ENCODE results near the gene LAPTM4A.
"Not testable (repeated sequence)": the region's sequence is repeated elsewhere in the genome, so short reads cannot be mapped to it uniquely, and the experiment has no call there.

LAPTM4A gene

DNA sequence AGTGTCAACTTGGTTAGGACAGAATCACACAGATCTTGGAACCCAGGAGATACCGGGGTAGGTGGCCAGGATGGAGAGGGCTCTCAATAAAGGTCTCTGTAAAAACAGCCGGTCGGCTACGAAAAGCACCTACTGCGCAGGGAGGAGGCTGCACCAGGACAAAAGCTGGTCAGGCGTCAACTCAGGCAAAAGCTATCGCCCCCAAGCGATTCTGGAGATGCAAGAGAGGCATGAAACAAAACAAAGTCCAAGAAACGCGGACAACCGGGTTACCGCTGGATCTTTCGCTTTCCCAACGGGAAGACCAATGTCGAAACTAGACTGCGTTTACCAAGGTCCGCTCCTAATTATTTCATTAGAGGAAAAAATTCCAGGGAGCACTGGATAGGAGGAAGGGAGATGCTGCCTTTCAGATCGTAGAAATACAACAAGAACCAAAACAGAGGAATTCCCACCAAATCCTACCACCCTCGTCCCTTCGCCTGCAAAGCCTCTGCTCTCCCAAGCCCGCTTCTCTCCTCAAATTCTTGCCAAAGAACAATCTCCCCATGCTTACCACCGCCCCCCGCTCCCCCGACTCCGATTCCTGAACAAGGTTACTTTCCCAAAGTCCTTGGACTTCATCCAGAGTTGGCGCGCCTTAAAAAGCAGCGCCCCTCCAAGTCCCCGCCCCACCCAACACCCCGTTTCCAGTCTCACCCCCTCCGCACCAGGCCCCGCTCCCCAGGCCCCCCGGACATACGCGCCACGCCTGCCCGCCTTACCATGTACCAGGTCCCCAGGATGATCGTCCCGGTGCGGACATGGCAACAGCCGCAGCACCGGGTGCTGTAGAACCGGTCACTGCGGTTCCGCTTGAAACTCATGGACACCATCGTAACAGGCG, 539 bp downstream of the LAPTM4A start:
- no peak for DNase-seq (ENCODE audit: low read depth)

DNA sequence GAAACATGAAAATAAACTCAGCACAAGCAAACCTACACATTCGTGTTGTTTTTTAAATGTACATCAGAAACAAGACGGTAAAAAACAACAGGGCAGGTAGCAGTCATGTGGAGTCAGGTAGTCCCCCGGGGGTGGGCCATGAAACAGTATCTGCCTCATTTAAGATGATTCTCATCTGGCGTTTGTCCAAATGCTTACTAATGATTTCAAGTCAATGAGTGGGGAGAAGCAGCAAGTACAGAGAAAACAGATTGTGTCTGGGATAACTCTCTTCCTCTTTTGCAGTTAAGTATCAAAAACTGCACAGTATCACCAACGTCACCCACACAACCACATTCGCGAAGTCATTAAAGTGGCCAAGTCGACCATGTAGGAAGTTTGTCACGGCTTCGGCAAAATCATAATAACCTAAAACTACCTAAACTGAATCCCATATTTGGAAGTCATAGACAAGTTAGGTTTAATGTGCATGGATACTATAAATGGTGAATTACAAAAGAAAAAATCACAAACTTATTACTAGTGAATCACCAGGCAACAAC, 1.3 kb downstream of the LAPTM4A start:
- DNase-seq (ENCODE audit: low read depth): no peak

DNA sequence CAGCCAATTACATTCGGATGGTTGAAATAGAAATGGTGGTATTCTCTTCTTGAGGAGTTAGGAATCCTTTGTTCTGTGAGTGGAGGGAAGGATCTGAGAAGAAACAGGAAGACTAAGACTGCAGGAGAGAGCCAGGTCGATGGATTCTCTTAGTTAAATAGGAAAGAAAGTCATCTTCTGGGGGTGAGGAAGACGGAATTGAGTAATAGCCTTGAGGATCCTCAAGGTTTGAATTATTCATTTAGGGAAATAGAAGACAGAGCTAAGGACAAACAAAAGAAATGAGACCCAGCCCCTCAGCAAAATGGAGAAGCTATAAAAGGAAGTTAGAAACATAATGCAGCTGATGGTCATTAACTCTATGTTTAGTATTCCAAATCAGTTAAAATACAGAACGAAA, 1.8 kb downstream of the LAPTM4A start:
- no peak for DNase-seq (ENCODE audit: low read depth)

- DNase-seq (ENCODE audit: low read depth): no peak
These were observed 2.7 kb downstream of the LAPTM4A start for GRCh38 chr2:20048488-20049448.

DNA sequence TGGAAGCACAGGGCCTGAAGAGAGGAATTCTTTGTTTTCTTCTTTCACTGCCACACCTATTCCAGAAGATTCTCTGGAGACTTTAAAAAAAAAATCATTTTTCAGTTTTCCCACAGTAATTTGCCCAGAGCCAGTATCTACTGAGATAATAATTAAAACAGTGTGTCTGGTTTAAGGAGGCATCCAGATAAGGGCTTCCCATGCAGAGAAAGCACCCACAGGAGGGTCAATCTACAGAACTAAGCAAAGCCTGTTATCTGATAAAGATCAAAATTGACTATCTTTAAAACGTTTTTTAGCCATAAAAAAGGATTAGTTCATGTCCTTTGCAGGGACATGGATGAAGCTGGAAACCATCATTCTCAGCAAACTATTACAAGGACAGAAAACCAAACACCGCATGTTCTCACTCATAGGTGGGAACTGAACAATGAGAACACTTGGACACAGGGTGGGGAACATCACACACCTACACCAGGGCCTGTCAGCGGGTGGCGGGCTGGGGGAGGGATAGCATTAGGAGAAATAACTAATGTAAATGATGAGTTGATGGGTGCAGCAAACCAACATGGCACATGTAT, 5.6 kb downstream of the LAPTM4A start:
- DNase-seq (ENCODE audit: low read depth): not testable (repeated sequence)

GRCh38 chr2:20044778-20045177, 6.7 kb downstream of the LAPTM4A start:
- DNase-seq (ENCODE audit: low read depth): no peak

- no peak for DNase-seq (ENCODE audit: low read depth)
These were observed 8.9 kb downstream of the LAPTM4A start for GRCh38 chr2:20042531-20042930.

GRCh38 chr2:20040489-20041172, 10.8 kb downstream of the LAPTM4A start:
- no peak for DNase-seq (ENCODE audit: low read depth)

DNA sequence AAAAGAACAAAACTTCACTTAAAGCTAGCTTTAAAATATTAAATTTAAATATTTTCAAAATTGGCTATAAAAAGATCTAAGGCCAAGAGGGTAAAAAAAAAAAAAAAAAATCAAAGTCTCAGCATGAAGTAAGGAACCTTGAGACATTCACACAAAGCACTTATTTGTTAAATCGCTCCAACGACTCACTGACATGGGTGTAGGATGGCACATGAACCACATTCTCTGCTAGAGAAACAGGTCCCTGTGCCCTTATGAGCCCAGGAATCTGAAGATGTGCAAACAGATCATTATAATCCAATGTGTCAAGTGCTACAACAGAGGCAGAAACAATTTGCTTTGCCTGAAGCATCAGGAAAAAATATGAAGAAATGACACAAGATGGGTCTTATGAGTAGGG, 13.8 kb downstream of the LAPTM4A start:
- no peak for DNase-seq (ENCODE audit: low read depth)

DNA sequence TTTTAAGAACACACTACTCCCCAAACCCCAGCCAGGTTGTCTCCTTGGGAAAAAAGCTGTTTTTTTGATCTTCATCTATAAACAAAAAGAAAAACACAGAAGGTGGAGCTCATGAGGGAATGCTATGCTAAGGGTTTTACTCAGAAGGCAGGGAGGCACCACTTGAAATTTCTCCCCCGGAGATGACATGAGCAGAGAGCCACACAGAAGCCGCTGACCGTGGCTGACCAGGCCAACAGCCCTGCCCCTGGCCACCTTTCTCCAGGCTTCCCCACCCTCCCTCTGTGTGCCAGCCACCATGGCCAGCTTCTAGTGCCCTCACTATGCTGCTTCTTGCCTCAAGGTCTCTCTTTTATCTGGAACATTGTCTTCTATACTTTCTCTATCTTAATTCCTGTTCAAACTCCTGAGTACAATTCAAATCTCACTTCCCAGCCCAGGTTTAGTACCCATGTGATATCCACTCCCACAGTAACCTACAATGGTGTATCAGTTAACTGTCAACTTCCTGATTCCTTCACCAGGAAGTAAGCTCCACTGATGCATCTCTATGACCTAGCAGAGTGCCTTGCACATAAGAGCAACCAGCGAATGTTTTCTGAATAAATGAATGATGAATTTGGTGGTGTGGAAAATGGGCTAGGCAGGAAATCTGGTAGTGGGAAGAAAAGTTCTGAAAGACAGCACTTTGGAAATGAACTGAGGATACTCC, 15.3 kb downstream of the LAPTM4A start:
- DNase-seq (ENCODE audit: low read depth): no peak

GRCh38 chr2:20034821-20035220, 16.6 kb downstream of the LAPTM4A start:
- DNase-seq (ENCODE audit: low read depth): no peak

DNA sequence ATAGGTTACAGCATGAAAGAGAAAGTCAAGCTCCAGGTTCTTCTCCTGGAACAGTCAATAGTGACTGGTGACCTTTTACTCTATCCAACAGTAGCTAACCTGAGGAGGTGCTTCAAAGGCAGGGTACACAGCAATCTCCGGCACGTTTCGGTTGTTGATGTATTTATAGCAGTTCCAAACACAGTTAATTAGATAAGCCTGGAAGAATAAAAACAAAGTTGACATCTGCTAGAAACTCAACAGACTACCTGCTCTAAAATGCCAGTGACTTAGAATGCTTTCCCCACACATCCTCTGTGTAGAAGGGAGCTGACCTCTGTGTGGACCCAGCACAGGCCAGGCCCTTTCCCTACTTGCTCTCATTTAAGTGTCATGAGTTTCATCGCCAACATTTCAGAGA, 17.2 kb downstream of the LAPTM4A start:
- no peak for DNase-seq (ENCODE audit: low read depth)

DNA sequence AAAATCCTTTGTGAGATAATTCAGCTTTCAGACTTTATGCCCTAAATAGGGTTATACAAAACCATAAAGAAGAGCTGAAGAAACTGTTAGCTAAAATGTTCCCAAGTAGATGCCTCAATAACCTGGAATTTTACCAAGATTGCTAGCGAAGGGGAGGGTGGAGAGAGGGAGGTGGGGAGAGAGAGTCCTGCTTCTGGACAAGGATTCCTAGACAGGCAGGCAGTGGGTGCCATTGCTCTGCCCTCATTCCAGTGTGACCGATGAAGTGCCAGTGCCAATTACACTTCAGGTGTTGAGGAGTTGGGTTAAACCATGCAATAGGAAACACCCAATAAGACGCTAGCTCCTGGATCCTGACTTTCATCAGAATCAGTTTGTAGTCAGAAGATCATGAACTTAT, 18.1 kb downstream of the LAPTM4A start:
- DNase-seq (ENCODE audit: low read depth): no peak

GRCh38 chr2:20030224-20030623, 21.2 kb downstream of the LAPTM4A start:
- no peak for DNase-seq (ENCODE audit: low read depth)

DNA sequence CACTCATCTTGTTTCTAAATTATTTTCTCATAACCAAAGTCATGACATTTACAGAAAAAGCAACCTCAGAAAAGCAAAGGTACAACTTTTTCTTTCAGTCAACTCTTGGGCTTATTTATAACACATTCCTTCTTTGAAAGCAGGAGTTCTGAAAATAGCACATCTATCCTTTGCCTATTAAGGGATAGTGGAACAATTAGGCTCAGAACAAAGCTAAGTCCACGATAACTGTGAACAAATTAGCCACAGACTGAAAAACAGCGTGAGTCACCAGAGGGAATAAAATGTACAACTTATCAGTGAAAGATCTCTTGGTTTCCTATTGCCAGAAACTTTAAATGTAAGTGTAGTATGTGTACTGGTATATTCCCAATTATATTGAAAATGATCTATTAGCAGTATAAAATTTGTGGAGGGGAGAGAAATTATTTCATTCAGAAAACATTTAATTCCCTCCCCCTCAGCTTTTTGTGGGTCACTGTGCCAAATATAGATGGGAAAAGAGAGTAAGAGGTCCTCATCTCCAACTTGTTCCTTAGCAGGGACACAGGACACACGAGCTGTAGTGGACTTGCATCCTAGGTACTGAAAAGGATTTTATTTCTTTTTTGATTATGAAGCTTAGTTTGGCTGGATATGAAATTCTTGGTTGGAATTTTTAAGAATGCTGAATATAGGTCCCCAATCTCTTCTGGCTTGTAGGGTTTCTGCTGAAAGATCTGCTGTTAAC, 23.6 kb downstream of the LAPTM4A start:
- DNase-seq (ENCODE audit: low read depth): no peak

DNA sequence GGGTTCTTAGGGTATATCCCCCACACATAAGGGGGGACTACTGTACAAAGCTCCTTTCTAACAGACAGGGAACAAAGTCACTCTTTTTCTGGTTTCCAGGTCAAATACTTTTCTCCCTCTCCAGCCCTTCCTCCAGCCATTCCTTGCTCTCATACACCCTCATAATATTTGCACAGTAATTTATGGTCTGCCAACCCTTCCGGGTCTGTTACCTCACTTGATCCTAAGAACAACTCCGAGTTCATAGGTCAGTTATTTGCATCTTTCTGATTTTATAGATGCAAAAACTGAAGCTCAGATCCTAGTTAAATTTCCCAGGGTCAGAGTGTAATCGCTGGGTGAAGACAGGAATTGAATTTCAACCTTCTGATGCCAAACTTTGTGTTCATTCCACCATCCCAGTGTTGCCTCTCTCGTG, 24.2 kb downstream of the LAPTM4A start:
- DNase-seq (ENCODE audit: low read depth): no peak

GRCh38 chr2:20025065-20025786, 26.2 kb downstream of the LAPTM4A start:
- DNase-seq (ENCODE audit: low read depth): no peak

- no peak for DNase-seq (ENCODE audit: low read depth)
These were observed 27.7 kb downstream of the LAPTM4A start for GRCh38 chr2:20023688-20024087.

GRCh38 chr2:20021405-20022009, 29.9 kb downstream of the LAPTM4A start:
- DNase-seq (ENCODE audit: low read depth): no peak
